Amygdala (tissue), 56 donors: ENCODE measurements around the gene INSRR.

ENCODE experiments used
- DNase-seq, 56 donors: peaks; one replicate each; lab custom pipeline; 2025; lab: John Stamatoyannopoulos, UW

Gene INSRR

GRCh38 chr1:156836892-156837291 lies 22.0 kb downstream of the INSRR start:
- DNase-seq, result no peak

GRCh38 chr1:156836041-156836654 lies 22.8 kb downstream of the INSRR start:
- DNase-seq, result no peak

GRCh38 chr1:156834322-156834721 lies 24.6 kb downstream of the INSRR start:
- no peak for DNase-seq

GRCh38 chr1:156833603-156834002 lies 25.3 kb downstream of the INSRR start:
- no peak for DNase-seq

DNA sequence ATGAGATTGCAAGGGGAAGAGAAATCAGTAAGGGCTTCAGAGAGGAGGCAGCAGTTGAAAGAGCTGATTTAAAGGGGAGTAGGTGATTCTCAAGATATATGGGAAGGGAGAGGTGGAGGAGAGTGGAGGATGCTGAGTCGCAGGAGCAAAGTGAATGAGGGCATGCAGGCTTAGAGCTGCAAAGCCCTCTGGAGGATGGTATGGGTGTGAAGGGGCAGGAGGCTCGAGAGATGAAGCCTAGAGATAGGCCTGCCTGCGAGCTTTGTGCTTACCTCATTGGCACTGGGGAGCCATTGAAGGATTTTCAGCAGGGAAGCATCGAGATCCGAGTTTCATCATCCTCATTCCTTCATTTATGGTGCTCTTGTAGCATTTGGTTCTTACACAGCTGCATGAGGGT lies 26.5 kb downstream of the INSRR start:
- DNase-seq, result no peak

DNA sequence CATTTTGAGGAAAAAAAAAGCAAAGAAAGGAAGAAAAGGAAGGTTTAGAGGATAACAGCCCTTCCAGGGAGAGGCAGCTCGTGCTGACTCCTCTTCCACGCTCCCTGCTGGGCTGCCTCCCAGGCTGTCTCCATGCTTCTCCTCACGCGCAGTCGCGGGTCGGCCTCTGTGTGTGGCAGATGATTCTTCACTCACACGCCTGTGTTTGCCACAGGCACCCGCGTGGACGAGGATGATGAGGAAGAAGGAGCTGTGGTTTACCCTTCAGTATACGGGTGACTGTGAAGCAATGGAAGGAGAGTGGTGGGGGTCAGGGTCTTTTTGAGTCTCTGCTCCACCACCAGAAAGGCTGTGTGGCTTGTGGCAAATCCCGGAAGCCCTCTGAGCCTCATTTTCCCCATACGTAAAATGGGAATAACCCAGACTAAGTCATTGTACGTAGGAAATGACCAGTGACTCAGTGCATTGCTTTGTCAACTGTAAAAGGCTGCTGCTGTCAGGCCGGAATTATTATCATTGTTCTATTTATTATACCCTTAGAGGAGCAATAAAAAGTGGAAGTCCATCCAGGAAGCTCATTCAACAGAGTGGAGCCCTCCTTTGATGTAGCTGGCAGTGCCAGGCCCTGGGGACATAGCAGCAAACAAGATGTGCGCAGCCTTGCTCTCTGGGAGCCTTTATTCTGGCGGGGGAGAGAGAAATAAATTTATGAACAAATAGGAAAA lies 30.4 kb downstream of the INSRR start:
- DNase-seq, result no peak

DNA sequence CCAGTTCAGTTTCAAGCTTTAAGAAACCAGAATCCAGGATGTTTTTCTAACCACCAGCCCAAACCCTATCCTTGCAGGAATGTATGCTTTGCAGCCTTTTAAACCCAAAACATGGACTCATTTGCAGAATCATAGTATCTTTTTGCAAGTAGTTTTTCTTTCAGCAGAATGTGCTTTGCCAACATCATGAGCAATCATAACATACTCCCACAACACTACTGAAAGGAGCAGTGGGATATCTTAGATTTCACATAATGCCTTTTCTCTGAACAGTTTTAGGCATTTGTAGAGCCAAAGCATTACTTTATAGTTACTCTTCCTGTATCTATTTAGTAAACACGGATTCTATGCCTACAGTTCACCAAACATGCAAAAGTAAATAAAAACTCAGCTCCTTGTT lies 32.3 kb downstream of the INSRR start:
- DNase-seq, result no peak

DNA sequence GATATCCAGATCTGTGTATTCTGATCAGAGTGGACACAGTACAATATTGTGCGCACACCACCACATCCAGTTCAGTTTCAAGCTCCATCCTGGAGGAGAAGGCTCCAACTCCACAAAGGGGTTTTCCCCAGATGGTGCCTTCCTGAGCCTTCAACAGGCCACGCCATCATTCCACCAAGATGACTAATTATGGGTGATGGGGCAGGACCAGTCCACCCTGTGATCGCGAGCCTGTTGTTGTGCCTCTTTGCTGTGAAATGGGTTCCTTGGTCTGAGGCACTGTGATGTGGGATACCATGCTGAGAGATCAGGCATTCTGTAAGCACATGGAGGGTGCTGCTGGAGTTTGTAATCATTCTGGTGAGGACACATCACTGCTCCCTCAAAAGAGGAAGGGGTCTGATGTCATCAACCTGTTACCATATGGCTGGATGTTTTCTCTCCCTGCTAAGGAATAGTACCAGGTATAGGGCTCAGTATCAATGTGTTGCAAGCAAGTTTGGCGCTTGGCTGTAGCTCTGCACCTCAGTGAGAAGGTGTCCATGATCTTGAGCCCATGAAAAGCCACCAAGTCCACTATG lies 35.6 kb downstream of the INSRR start:
- no peak for DNase-seq

DNA sequence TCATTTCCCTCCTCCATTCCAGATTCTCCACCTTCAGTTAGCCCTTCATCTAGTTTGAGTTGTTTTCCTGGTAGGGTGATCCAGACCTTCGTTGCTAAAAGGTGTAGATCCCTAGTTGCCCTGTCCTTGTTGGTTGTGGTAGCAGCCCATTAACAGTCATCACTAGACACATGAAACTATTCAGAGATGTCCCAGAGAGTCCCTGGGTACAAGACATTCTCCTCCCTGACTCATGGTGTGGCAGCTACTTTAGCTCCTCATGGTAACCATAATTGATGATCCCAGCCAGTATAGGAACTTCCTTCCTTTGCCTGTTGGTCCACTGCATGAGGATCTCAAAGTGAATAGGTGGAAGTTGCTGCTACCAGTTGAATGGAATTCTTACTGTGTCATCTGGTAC lies 36.2 kb downstream of the INSRR start:
- no peak for DNase-seq

DNA sequence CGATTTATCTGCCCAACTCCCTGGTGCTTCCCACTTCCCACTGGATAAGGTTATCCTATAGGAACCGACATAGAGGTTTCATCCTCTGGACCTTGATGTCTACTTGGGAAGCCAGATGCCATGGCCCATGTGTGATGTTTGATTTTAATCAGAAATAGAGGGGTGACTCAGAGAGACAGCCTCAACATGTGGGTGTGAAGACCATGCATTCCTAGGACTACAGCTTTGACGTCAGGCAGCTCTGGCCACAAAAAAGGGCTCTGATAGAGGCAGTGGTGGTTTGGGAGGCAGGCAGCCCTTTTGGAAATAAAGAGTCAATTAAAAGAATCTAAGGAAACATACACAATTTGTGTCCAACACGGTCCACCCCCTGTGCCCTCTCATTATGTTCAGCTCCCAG lies 37.1 kb downstream of the INSRR start:
- DNase-seq, result no peak

DNA sequence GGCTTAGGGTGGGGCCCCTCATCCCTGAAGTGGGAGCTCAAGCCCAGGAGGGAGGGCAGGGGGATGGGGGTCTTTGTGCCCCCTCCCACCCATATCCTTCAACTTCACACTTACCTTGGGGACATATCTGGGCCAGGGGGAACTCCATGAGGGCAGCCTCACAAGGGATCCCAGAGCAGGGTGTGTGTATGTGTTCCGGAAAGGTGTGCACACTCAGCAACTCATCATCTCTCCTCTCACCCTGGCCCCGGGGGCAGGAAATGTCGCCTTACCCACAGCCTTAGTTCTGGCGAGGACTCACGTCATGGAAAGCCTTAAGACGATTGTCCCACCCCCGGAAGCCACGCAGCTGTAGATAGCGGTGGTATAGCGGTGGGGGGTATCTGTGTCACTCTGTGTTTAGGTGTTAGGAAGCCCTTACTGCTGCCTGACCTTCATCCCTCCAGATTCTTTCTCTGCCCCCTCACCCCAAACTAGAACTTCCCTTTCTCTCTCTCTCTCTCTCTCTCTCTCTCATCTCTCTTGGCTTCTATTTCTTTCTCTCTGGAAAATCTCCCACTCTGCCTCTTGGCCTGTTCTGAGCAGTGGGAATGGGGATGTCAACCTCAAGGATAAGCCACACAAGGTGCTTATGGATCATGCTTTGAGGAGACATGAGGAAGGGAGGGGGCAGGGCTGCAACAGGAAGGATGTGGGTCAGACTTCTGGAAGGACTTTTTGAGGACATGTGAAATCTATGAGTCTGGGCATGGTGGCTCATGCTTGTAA lies 42.2 kb downstream of the INSRR start, which contains the start of gene SH2D2A:
TSS of gene SH2D2A (minus strand) at position 288 of the 768 bp plus-strand sequence. CDS start at position 148, 140 bp downstream.
- DNase-seq, result no peak

- DNase-seq, result no peak
These were observed 42.9 kb downstream of the INSRR start for GRCh38 chr1:156815961-156816422.

GRCh38 chr1:156815307-156815826 lies 43.5 kb downstream of the INSRR start:
- DNase-seq, result no peak

DNA sequence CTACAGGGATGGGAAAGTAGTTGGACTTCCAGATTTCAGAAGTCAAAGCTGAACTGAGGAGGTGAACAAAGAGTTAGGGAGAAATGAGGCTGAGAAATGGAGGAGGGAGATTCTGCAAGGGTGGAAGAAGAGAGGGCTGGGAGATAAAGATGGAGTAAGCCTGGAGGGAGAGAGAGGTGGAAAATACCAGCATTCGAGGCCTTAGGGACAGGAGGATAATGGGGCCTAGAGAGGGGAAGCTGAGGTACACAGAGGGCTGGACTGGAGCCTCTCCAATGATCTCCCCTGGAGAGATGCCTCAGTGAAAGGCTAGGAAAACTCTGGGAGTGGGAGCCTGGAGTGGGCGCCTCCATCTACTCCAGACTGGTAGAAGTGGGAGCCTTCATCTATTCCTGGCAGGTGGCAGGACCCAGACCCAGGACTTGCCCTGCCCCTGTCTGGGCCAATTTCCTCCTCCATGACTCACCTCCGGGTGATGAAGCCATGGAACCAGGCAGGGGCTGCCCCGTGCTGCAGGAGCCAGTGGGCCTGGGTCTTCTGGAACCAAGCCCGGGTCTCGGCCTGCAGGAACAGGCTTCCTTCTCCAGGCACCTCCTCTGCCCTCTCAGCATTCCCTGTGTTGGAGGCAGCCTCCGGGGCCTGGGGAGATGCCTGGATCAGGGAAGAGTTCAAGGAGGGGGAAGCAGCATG lies 44.2 kb downstream of the INSRR start:
- no peak for DNase-seq

DNA sequence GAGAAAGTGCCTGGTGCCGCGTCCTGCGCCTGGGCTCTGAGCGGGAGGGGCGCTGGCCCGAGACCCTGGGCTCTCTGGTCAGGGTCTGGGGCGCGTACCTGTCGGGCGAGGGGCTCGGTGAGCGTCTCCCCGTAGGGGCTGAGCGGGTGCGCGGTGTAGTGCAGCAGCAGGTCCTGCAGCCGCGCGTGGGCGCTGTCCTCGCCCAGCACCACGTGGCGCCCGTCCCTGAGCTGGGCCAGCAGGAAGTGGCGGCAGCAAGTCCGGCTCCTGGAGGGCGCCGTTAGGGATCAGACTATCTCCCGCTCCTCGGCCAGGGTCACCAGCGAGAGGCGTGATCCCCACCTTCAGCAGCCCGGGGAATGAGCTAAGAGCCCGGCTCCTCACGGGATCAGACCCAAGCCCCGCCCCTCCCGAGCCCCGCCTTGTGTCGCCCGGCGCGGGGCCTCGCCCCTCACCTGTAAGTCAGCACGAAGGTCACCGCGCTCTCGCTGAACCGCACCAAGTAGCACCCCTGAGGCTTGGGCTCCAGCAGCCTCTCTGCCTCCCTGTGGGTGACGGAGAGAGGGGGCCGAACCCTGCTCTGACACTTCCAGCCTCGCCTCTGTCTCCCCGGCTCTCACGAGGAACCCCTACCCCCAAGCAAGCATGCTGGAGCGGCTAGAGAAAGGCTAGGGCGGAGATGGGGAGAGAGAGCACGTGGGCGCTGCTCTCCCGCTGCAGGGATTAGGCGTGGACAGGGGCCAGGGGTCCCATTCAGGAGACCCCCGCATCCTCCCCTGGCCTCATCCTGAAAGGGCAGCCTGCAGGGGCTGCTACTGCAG lies 45.0 kb downstream of the INSRR start:
- peak in 33 of 56 donors; percentile 7 to 74 (median 27) for DNase-seq

GRCh38 chr1:156813298-156813697 lies 45.6 kb downstream of the INSRR start:
- DNase-seq, result no peak

GRCh38 chr1:156812293-156812990 lies 46.5 kb downstream of the INSRR start:
- DNase-seq, result no peak

DNA sequence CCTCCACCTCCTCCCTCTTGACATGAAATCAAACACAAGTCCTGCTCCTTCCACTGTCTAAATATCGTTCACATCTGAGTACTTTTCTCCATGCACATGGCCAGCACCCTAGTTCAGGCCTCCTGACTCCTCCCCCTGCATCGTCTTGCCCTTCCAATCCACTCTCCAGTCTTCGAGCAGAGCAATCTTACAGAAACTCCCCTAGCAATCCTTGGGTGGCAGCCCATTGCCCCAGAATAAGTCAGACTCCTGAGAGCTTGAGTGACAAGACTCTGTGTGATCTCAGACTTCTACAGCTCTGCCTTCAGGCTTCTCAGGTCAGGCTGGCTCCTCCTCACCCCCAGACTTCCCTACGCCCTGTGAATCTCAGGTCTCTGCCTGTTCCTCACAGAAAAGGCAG lies 47.7 kb downstream of the INSRR start:
- no peak for DNase-seq
